Esophagus muscularis mucosa (tissue), 4 donors: ENCODE data around the gene ZNF469. TPM values are rescaled to one million over a fixed set of nuclear protein-coding genes. Genes with fewer than 3 reads are reported as not detected.
"Not testable (repeated sequence)": the region's sequence is repeated elsewhere in the genome, so short reads cannot be mapped to it uniquely, and the experiment has no call there.

Source experiments
- DNase-seq: peaks from one replicate; pipeline ENCODE4 v3.0.0-alpha.2; 2017; ENCODE audit errors: extremely low spot score
- H3K27ac ChIP-seq, 4 donors: fragments of 200-600 bp; sonication (generic); replicated peaks in 1 of 4; 1 replicate in 3 of 4; 2 replicates in 1 of 4; pipeline ENCODE4 v1.5.1; 2016 to 2019; ENCODE audit warnings: mild to moderate bottlenecking in 1 of 4
- H3K27me3 ChIP-seq, 4 donors: fragments of 200-600 bp; sonication (generic); one replicate each; pipeline versions ENCODE4 v1.5.1 to v1.6.0; 2016 to 2019
- H3K36me3 ChIP-seq, 4 donors: fragments of 200-600 bp; sonication (generic); one replicate each; pipeline ENCODE4 v1.5.1; 2016 to 2019
- H3K4me1 ChIP-seq, 4 donors: fragments of 200-600 bp; sonication (generic); one replicate each; pipeline ENCODE4 v1.5.1; 2016 to 2019
- H3K4me3 ChIP-seq, 4 donors: fragments of 200-600 bp; sonication (generic); 1 replicate in 2 of 4; 2 replicates in 2 of 4; pipeline ENCODE4 v1.5.1; 2016 to 2019; ENCODE audit warnings: mild to moderate bottlenecking in 4 of 4, moderate library complexity in 1 of 4
- H3K9me3 ChIP-seq, 4 donors: fragments of 200-600 bp; sonication (generic); 1 replicate in 3 of 4; 2 replicates in 1 of 4; pipeline ENCODE4 v1.5.1; 2016 to 2019
- CTCF ChIP-seq, 3 experiments: fragments of 200-600 bp in 2 of 3; fragments of 450-650 bp in 1 of 3; sonication (generic) in 2 of 3; IDR thresholded peaks; one replicate each; pipeline ENCODE4 v1.5.1; 2017 to 2019; ENCODE audit warnings: antibody characterized with exemption in 3 of 3, mild to moderate bottlenecking in 2 of 3, moderate library complexity in 1 of 3
- EP300 ChIP-seq: sonication (generic); formaldehyde crosslinking; IDR thresholded peaks from one replicate; pipeline ENCODE4 v1.6.1; 2017; ENCODE audit warnings: antibody characterized with exemption
- POLR2A ChIP-seq: fragments of 450-650 bp; IDR thresholded peaks from one replicate; pipeline ENCODE4 v1.6.1; 2017; ENCODE audit warnings: antibody characterized with exemption, moderate library complexity, mild to moderate bottlenecking, low read depth
- POLR2AphosphoS5 ChIP-seq, 2 donors: sonication (generic); formaldehyde crosslinking; IDR thresholded peaks; one replicate each; pipeline ENCODE4 v1.6.1; 2017; ENCODE audit warnings: antibody characterized with exemption in 2 of 2
- WGBS: methylation state at CpG from one replicate; pipeline ENCODE4 v1.1.5; 2018; 5-methylcytosine and 5-hydroxymethylcytosine counted together
- intact Hi-C: fragments of 100-400 bp; cut with DNase I; formaldehyde crosslinking; loops from one replicate; pipeline ENCODE4 v1.15.1; 2023
- total RNA-seq, 4 donors: library from RNA; depleted of rRNA; stranded (reverse); fragments of >200 nt; gene quantifications; one replicate each; pipeline versions ENCODE4 v1.1.0 to v1.2.1, GENCODE V29; 2016

ZNF469 gene
- total RNA-seq, 4 donors from 2014 or later = 1.2 to 3.7 (median 2.2) TPM

DNA sequence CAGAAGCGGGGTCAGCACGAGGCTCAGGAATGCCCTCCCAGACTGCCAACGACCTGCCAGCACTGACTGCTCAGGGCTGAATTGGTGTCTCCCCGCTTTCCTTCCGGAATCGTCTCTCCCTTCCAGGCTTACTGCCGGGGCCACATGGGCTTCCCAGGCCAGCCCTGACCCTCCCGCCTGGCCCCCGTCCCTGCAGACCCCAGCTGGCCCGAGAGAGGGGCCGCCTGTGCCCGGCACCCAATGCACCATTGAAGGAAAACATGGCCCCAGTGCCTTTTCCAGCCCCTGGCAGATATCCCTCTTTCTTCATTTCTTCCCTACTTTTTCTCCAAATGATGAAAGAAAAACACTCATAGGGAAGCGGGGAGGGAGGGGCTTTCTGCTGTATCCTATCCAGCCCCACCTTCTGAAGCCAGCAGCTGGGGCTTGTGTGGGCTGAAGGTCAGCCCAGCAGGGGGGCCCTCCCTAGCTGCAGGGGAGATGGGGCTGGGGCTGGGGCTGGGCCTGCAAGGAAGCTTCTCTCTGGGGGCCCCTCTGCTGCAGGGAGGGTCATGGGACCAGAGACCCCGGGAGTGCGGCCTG lies 25.9 kb downstream of the ZNF469 start:
- intact Hi-C loops = no loop called here
- no peaks in the 10 kb centered on the region for H3K36me3 ChIP-seq
- no peak overlapping the region for H3K4me3 ChIP-seq
- WGBS = 83% methylated on average over 13 of the region's 15 CpGs
- no peak for TF ChIP-seq POLR2AphosphoS5 (IDR thresholded peaks at IDR 0.05)
- no peak for TF ChIP-seq POLR2A
- TF ChIP-seq EP300 = no peak
- TF ChIP-seq CTCF (IDR thresholded peaks at IDR 0.05) = no peak
- H3K9me3 ChIP-seq = no peaks in the 10 kb centered on the region
- H3K27me3 ChIP-seq = no peaks in the 10 kb centered on the region
- no peak overlapping the region for H3K27ac ChIP-seq
- no peak for DNase-seq
- peaks cover 0 to 9% (median 8%) of the 10 kb centered on the region in 4 donors for H3K4me1 ChIP-seq

GRCh38 chr16:88409296-88410065 lies 26.7 kb downstream of the ZNF469 start:
- H3K4me1 ChIP-seq = peaks cover 0 to 9% (median 8%) of the 10 kb centered on the region in 4 donors
- no peak for DNase-seq
- no peaks in the 10 kb centered on the region for H3K9me3 ChIP-seq
- TF ChIP-seq EP300 = no peak
- no peak for TF ChIP-seq CTCF (IDR thresholded peaks at IDR 0.05)
- TF ChIP-seq POLR2AphosphoS5 (IDR thresholded peaks at IDR 0.05) = no peak
- TF ChIP-seq POLR2A = no peak
- H3K36me3 ChIP-seq = no peaks in the 10 kb centered on the region
- intact Hi-C loops = no loop called here
- WGBS = 90% methylated on average over 24 of the region's 29 CpGs
- no peak overlapping the region for H3K4me3 ChIP-seq
- no peak overlapping the region for H3K27ac ChIP-seq
- no peaks in the 10 kb centered on the region for H3K27me3 ChIP-seq

GRCh38 chr16:88410297-88410968 lies 27.7 kb downstream of the ZNF469 start:
- H3K36me3 ChIP-seq, intact Hi-C loops, H3K9me3 ChIP-seq, DNase-seq, H3K4me1 ChIP-seq, H3K4me3 ChIP-seq, H3K27ac ChIP-seq, H3K27me3 ChIP-seq: not testable (repeated sequence)
- 96% methylated on average over 26 of the region's 28 CpGs for WGBS

- intact Hi-C loops = no loop called here
- 87% methylated on average over 9 of the region's 18 CpGs for WGBS
Measured at GRCh38 chr16:88411951-88412576, 29.3 kb downstream of the ZNF469 start.

GRCh38 chr16:88412766-88413165 lies 30.0 kb downstream of the ZNF469 start:
- H3K4me3 ChIP-seq = no peak overlapping the region
- intact Hi-C loops = no loop called here
- H3K36me3 ChIP-seq = no peaks in the 10 kb centered on the region
- H3K27ac ChIP-seq = no peak overlapping the region
- WGBS = 89% methylated on average over 14 of the region's 16 CpGs
- no peak for DNase-seq
- H3K9me3 ChIP-seq = no peaks in the 10 kb centered on the region
- H3K4me1 ChIP-seq = no peaks in the 10 kb centered on the region
- TF ChIP-seq EP300 = no peak
- no peak for TF ChIP-seq CTCF (IDR thresholded peaks at IDR 0.05)
- no peak for TF ChIP-seq POLR2A
- TF ChIP-seq POLR2AphosphoS5 (IDR thresholded peaks at IDR 0.05) = no peak
- H3K27me3 ChIP-seq = no peaks in the 10 kb centered on the region

More at GRCh38 chr16:88411951-88412576, 29.3 kb downstream of the ZNF469 start:
- no peaks in the 10 kb centered on the region for H3K9me3 ChIP-seq
- DNase-seq = no peak
- H3K4me3 ChIP-seq = no peak overlapping the region
- no peaks in the 10 kb centered on the region for H3K36me3 ChIP-seq
- H3K4me1 ChIP-seq = no peaks in the 10 kb centered on the region
- no peak for TF ChIP-seq POLR2A
- no peak overlapping the region for H3K27ac ChIP-seq
- no peaks in the 10 kb centered on the region for H3K27me3 ChIP-seq
